ENCODE data around the gene KRTAP10-10.
"Not testable (repeated sequence)": the region's sequence is repeated elsewhere in the genome, so short reads cannot be mapped to it uniquely, and the experiment has no call there.

GRCh38 chr21:44661567-44661966 is 24.4 kb downstream of the KRTAP10-10 start:
- TF ChIP-seq CTCF (optimal IDR thresholded peaks at IDR 0.05 in 1 of 3, IDR thresholded peaks at IDR 0.05 in 1 of 3, conservative IDR thresholded peaks at IDR 0.05 in 1 of 3; ENCODE audit: extremely low read depth in 1 of 3, insufficient read depth in 2 of 3, low read length in 3 of 3); EZH2 (IDR thresholded peaks at IDR 0.05; ENCODE audit: low read length): not testable (repeated sequence)

Data from keratinocyte (primary cell).